ENCODE results near the gene CASP9. TPM values are rescaled to one million over a fixed set of nuclear protein-coding genes. Genes with fewer than 3 reads are reported as not detected.
A peak's percentile ranks its signal among the peaks of the same experiment; 100 is the strongest.

CASP9 gene
- total and polyA plus RNA-seq, 2 of the 13 experiments (the other 11 are each of a cell fraction or from before 2014, with no cell fraction given) = 8.5 to 11.5 TPM

- peak; percentile 78; the same call in 1 of the 2 replicates for TF ChIP-seq KMT2B (CRISPR knock-in tag; IDR thresholded peaks at IDR 0.05)
- TF ChIP-seq ZNF549 (CRISPR knock-in tag; IDR thresholded peaks at IDR 0.05) = no peak
- peak; percentile 62 for TF ChIP-seq HNRNPLL (IDR thresholded peaks at IDR 0.05; ENCODE audit: low read depth, low read length, poor library complexity, severe bottlenecking)
- TF ChIP-seq ARID2 (CRISPR knock-in tag; IDR thresholded peaks at IDR 0.05; ENCODE audit: borderline replicate concordance) = peak; percentile 55; the same call in 1 of the 2 replicates
- no peak for TF ChIP-seq GPBP1L1 (CRISPR knock-in tag; IDR thresholded peaks at IDR 0.05)
- TF ChIP-seq MIXL1 (CRISPR knock-in tag; IDR thresholded peaks at IDR 0.05) = peak; percentile 63; the same call in 1 of the 2 replicates
- TF ChIP-seq GABPA (IDR thresholded peaks at IDR 0.05; ENCODE audit: low read depth, low read length) = peak; percentile 42; the same call in 1 of the 2 replicates
- peak; percentile 79 for TF ChIP-seq GABPA (CRISPR knock-in tag; IDR thresholded peaks at IDR 0.05; ENCODE audit: low read depth)
- TF ChIP-seq, protein P1, sequence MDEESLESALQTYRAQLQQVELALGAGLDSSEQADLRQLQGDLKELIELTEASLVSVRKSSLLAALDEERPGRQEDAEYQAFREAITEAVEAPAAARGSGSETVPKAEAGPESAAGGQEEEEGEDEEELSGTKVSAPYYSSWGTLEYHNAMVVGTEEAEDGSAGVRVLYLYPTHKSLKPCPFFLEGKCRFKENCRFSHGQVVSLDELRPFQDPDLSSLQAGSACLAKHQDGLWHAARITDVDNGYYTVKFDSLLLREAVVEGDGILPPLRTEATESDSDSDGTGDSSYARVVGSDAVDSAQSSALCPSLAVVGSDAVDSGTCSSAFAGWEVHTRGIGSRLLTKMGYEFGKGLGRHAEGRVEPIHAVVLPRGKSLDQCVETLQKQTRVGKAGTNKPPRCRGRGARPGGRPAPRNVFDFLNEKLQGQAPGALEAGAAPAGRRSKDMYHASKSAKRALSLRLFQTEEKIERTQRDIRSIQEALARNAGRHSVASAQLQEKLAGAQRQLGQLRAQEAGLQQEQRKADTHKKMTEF (CRISPR knock-in tag; IDR thresholded peaks at IDR 0.05) = peak; percentile 96
- TF ChIP-seq ZNF558 (CRISPR knock-in tag; IDR thresholded peaks at IDR 0.05; ENCODE audit: borderline replicate concordance) = no peak
- no peak; the same call in 1 of the 2 replicates for TF ChIP-seq ZNF543 (CRISPR knock-in tag; IDR thresholded peaks at IDR 0.05)
- TF ChIP-seq, protein P2, sequence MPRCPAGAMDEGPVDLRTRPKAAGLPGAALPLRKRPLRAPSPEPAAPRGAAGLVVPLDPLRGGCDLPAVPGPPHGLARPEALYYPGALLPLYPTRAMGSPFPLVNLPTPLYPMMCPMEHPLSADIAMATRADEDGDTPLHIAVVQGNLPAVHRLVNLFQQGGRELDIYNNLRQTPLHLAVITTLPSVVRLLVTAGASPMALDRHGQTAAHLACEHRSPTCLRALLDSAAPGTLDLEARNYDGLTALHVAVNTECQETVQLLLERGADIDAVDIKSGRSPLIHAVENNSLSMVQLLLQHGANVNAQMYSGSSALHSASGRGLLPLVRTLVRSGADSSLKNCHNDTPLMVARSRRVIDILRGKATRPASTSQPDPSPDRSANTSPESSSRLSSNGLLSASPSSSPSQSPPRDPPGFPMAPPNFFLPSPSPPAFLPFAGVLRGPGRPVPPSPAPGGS (CRISPR knock-in tag; IDR thresholded peaks at IDR 0.05) = peak; percentile 90; the same call in 1 of the 2 replicates
- TF ChIP-seq, protein P3, sequence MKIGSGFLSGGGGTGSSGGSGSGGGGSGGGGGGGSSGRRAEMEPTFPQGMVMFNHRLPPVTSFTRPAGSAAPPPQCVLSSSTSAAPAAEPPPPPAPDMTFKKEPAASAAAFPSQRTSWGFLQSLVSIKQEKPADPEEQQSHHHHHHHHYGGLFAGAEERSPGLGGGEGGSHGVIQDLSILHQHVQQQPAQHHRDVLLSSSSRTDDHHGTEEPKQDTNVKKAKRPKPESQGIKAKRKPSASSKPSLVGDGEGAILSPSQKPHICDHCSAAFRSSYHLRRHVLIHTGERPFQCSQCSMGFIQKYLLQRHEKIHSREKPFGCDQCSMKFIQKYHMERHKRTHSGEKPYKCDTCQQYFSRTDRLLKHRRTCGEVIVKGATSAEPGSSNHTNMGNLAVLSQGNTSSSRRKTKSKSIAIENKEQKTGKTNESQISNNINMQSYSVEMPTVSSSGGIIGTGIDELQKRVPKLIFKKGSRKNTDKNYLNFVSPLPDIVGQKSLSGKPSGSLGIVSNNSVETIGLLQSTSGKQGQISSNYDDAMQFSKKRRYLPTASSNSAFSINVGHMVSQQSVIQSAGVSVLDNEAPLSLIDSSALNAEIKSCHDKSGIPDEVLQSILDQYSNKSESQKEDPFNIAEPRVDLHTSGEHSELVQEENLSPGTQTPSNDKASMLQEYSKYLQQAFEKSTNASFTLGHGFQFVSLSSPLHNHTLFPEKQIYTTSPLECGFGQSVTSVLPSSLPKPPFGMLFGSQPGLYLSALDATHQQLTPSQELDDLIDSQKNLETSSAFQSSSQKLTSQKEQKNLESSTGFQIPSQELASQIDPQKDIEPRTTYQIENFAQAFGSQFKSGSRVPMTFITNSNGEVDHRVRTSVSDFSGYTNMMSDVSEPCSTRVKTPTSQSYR (CRISPR knock-in tag; IDR thresholded peaks at IDR 0.05; ENCODE audit: borderline replicate concordance) = peak; percentile 30; the same call in 1 of the 2 replicates
- TF ChIP-seq, protein P4, sequence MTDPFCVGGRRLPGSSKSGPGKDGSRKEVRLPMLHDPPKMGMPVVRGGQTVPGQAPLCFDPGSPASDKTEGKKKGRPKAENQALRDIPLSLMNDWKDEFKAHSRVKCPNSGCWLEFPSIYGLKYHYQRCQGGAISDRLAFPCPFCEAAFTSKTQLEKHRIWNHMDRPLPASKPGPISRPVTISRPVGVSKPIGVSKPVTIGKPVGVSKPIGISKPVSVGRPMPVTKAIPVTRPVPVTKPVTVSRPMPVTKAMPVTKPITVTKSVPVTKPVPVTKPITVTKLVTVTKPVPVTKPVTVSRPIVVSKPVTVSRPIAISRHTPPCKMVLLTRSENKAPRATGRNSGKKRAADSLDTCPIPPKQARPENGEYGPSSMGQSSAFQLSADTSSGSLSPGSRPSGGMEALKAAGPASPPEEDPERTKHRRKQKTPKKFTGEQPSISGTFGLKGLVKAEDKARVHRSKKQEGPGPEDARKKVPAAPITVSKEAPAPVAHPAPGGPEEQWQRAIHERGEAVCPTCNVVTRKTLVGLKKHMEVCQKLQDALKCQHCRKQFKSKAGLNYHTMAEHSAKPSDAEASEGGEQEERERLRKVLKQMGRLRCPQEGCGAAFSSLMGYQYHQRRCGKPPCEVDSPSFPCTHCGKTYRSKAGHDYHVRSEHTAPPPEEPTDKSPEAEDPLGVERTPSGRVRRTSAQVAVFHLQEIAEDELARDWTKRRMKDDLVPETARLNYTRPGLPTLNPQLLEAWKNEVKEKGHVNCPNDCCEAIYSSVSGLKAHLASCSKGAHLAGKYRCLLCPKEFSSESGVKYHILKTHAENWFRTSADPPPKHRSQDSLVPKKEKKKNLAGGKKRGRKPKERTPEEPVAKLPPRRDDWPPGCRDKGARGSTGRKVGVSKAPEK (CRISPR knock-in tag; IDR thresholded peaks at IDR 0.05; ENCODE audit: borderline replicate concordance) = no peak
- TF ChIP-seq HNRNPL (IDR thresholded peaks at IDR 0.05; ENCODE audit: low read depth, low read length) = 0 out of 2 replicates have a peak, but pooled peaks have one; percentile 53
- no peak for TF ChIP-seq ZNF703 (CRISPR knock-in tag; IDR thresholded peaks at IDR 0.05; ENCODE audit: borderline replicate concordance)
- peak; percentile 86; the same call in 1 of the 2 replicates for TF ChIP-seq KLF12 (CRISPR knock-in tag; IDR thresholded peaks at IDR 0.05; ENCODE audit: borderline replicate concordance)
- peak; percentile 65; the same call in 1 of the 2 replicates for TF ChIP-seq ZNF614 (CRISPR knock-in tag; IDR thresholded peaks at IDR 0.05; ENCODE audit: borderline replicate concordance)
Observed at GRCh38 chr1:15526490-15527339, 2.7 kb upstream of the CASP9 start, which contains the start of gene DNAJC16 (continued).

All from HepG2 (cell line).